Left lung (tissue), 10 donors: ENCODE results near the gene SLC9A9. TPM values are rescaled to one million over a fixed set of nuclear protein-coding genes. Genes with fewer than 3 reads are reported as not detected.

Experiments
- ATAC-seq: fragments of 200-7000 bp; cut with Tn5 transposase; one replicate; pipeline ENCODE4 v1.9.1; 2020; ENCODE audit warnings: moderate library complexity
- DNase-seq, 4 donors: peaks; one replicate each; pipeline ENCODE4 v3.0.0-alpha.2; 2013 to 2020
- H3K27ac ChIP-seq, 2 donors: fragments of 200-600 bp; sonication (generic) in 1 of 2; one replicate each; pipeline versions ENCODE4 v1.5.0 to v1.8.0; 2020 to 2021
- H3K27me3 ChIP-seq, 2 donors: fragments of 200-600 bp; sonication (generic) in 1 of 2; one replicate each; pipeline versions ENCODE4 v1.5.0 to v1.8.0; 2020 to 2021
- H3K36me3 ChIP-seq, 2 donors: fragments of 200-600 bp; sonication (generic) in 1 of 2; one replicate each; pipeline versions ENCODE4 v1.5.0 to v1.8.0; 2020 to 2021
- H3K4me1 ChIP-seq, 2 donors: fragments of 200-600 bp; one replicate each; pipeline ENCODE4 v1.8.0; 2021
- H3K4me3 ChIP-seq, 2 donors: fragments of 200-600 bp; sonication (generic) in 1 of 2; one replicate each; pipeline versions ENCODE4 v1.5.0 to v1.8.0; 2020 to 2021; ENCODE audit warnings: mild to moderate bottlenecking in 1 of 2
- H3K9me3 ChIP-seq, 2 donors: fragments of 200-600 bp; sonication (generic) in 1 of 2; one replicate each; pipeline versions ENCODE4 v1.5.0 to v1.8.0; 2020 to 2021
- intact Hi-C, 2 donors: fragments of 100-400 bp; cut with DNase I; formaldehyde crosslinking; loops; one replicate each; pipeline versions ENCODE4 v1.11.2 to v1.14.2; 2022
- polyA plus RNA-seq, 6 donors: library from polyadenylated mRNA; unstranded; fragments of 120-200 nt; gene quantifications; one replicate each; pipeline ENCODE4 v1.2.1, GENCODE V29; 2013; ENCODE audit not compliant: insufficient read length in 6 of 6
- total RNA-seq, 2 donors: library from RNA; stranded (reverse); fragmentation: NEBNext Ultra II Directional; extraction: Animal tissue kit (Norgen Biotek cat#: 25700); gene quantifications; one replicate each; pipeline ENCODE4 v1.2.1, GENCODE V29; 2021
- TF ChIP-seq, protein P1 (sequence below), 2 donors: fragments of 200-600 bp; sonication (generic) in 1 of 2; IDR thresholded peaks; one replicate each; pipeline versions ENCODE4 v1.5.0 to v1.8.0; 2021; ENCODE audit warnings: antibody characterized with exemption in 2 of 2
- donor health status: DM: no; HTN: yes; CAD: no.
- donor health status: DM: no; HTN: no; CAD: no.

SLC9A9 gene
- total and polyA plus RNA-seq, 8 donors: 13.9 to 19.6 (median 16.8) TPM

DNA sequence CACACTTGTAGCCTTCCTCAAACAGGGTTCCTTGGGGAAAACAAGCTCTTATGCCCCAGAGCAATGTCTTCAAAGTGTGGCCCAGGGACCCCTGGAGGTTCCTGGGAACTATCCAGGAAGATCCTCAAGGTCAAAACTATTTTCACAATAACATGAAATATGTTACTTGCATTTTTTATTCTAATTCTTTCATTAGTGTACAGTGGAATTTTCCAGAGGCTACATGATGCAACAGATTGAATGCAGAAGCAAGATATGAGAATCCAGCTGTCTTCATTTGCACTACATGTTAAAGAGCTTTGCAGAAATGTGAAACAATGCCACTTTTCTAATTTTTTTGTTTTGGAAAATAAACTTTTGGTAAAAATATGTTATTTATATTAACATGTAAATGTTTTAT, 190.9 kb downstream of the SLC9A9 start:
- Histone ChIP-seq H3K9me3 (no peaks in the 10 kb centered on the region), H3K36me3 (no peaks in the 10 kb centered on the region), H3K27ac (no peak overlapping the region), H3K4me1 (no peaks in the 10 kb centered on the region), H3K4me3 (no peak overlapping the region), H3K27me3 (no peaks in the 10 kb centered on the region)
- DNase-seq (no peak), ATAC-seq (no peak)
- intact Hi-C loops: no loop called here
- TF ChIP-seq, protein P1, sequence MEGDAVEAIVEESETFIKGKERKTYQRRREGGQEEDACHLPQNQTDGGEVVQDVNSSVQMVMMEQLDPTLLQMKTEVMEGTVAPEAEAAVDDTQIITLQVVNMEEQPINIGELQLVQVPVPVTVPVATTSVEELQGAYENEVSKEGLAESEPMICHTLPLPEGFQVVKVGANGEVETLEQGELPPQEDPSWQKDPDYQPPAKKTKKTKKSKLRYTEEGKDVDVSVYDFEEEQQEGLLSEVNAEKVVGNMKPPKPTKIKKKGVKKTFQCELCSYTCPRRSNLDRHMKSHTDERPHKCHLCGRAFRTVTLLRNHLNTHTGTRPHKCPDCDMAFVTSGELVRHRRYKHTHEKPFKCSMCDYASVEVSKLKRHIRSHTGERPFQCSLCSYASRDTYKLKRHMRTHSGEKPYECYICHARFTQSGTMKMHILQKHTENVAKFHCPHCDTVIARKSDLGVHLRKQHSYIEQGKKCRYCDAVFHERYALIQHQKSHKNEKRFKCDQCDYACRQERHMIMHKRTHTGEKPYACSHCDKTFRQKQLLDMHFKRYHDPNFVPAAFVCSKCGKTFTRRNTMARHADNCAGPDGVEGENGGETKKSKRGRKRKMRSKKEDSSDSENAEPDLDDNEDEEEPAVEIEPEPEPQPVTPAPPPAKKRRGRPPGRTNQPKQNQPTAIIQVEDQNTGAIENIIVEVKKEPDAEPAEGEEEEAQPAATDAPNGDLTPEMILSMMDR (IDR thresholded peaks at IDR 0.05): no peak

GRCh38 chr3:143654906-143655305, 193.4 kb downstream of the SLC9A9 start:
- Histone ChIP-seq H3K36me3 (no peaks in the 10 kb centered on the region), H3K4me1 (peaks cover 0 to 3% of the 10 kb centered on the region in 2 donors), H3K9me3 (no peaks in the 10 kb centered on the region), H3K27me3 (no peaks in the 10 kb centered on the region), H3K4me3 (no peak overlapping the region), H3K27ac (no peak overlapping the region)
- intact Hi-C loops: no loop called here
- TF ChIP-seq, protein P1 (IDR thresholded peaks at IDR 0.05): no peak
- DNase-seq (no peak), ATAC-seq (peak; percentile 39)

DNA sequence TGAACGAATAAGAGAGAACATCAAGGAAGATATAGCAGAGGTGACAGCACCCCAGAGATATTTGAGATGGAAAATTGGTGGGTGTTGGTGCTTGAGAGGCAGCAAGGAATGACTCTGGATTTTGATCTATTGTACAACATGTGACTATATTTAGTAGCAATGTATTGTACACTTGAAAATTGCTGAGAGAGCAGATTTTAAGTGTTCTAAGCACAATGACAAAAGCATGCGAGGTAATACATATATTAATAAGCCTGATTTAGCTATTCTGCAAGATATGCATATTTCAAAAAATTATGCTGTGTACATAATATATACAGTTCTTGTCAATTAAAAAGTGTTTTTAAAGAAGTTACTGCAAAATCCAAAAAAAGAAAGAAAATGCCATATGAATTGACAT, 194.3 kb downstream of the SLC9A9 start:
- Histone ChIP-seq H3K27me3 (no peaks in the 10 kb centered on the region), H3K4me3 (no peak overlapping the region), H3K36me3 (no peaks in the 10 kb centered on the region), H3K27ac (no peak overlapping the region), H3K9me3 (no peaks in the 10 kb centered on the region), H3K4me1 (peaks cover 0 to 3% of the 10 kb centered on the region in 2 donors)
- DNase-seq: no peak
- TF ChIP-seq, protein P1 (IDR thresholded peaks at IDR 0.05): no peak
- ATAC-seq: no peak
- intact Hi-C loops: no loop called here

DNA sequence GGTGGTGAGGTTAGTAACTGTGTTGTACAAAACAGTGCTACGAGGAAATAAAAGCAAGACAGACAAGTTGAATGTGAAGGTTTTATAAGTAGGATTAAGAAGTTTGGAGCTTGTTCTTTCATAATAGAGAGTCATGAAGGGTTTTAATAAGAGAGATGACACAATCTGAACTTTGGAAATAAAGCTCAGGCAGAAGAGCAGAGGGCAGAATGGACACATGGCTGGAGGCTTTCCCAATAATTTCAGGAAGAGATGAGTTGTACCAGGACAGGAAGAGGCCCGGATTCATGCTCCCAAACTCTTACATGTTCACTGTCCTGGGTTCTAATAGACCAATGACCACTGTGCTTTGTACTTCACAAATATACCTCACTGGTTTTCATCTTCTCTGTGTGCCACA, 194.8 kb downstream of the SLC9A9 start:
- intact Hi-C loops: no loop called here
- DNase-seq (no peak), ATAC-seq (peak; percentile 22)
- Histone ChIP-seq H3K36me3 (no peaks in the 10 kb centered on the region), H3K9me3 (no peaks in the 10 kb centered on the region), H3K27ac (no peak overlapping the region), H3K27me3 (no peaks in the 10 kb centered on the region), H3K4me3 (no peak overlapping the region), H3K4me1 (peaks cover 0 to 3% of the 10 kb centered on the region in 2 donors)
- TF ChIP-seq, protein P1 (IDR thresholded peaks at IDR 0.05): no peak

DNA sequence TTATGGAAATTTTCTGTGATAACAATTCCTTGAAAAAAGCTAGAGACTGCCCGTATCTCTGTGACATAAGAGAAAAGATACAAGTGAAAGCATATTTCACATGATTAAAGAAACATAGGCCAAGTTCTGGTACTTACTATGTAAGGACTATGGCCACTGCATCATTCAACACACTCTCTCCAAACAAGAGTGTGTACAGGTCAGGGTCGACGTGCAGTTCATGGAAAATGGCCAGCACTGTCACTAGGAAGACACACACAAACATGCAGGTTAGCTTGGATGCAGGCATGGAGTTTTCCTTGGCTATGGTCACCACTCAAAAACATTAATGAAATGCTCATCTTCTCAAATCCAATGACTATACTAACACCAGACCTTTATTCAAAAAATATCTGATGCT, 196.2 kb downstream of the SLC9A9 start:
- Histone ChIP-seq H3K9me3 (no peaks in the 10 kb centered on the region), H3K4me1 (peaks cover 0 to 3% of the 10 kb centered on the region in 2 donors), H3K27me3 (no peaks in the 10 kb centered on the region), H3K4me3 (no peak overlapping the region), H3K36me3 (no peaks in the 10 kb centered on the region), H3K27ac (no peak overlapping the region)
- ATAC-seq: no peak
- TF ChIP-seq, protein P1 (IDR thresholded peaks at IDR 0.05): no peak
- intact Hi-C loops: no loop called here
- DNase-seq: no peak
